Measurements from ENCODE around the gene ZNF385D.

ZNF385D gene

GRCh38 chr3:21750080-21750696 lies 822 bp downstream of the ZNF385D start:
- DNase-seq (ENCODE audit: low read depth in 4 of 4, low spot score in 1 of 4) = no peak

- no peak for DNase-seq (ENCODE audit: low read depth in 4 of 4, low spot score in 1 of 4)
These were observed 2.9 kb downstream of the ZNF385D start for GRCh38 chr3:21747966-21748555.

- DNase-seq (ENCODE audit: low read depth in 4 of 4, low spot score in 1 of 4) = no peak
These were observed 3.6 kb downstream of the ZNF385D start for GRCh38 chr3:21747376-21747775.

DNA sequence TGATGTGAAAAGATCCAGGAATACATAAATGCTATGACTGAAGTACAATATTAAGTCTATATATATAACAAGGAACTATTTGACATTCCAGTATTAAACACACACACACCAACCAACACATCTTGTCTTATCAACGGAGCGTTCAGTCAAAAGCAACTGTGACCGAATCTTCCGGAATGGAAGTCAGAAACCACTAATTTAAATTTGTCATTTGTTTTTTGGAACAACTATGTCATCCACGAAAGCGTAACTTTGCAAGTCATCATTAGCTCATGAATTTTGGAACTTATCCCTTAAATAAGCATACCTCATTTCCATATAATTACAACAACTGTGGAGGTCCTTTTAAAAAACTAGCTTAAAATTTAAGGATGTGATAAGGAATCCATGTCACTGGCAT lies 5.0 kb downstream of the ZNF385D start:
- no peak for DNase-seq (ENCODE audit: low read depth in 4 of 4, low spot score in 1 of 4)

DNA sequence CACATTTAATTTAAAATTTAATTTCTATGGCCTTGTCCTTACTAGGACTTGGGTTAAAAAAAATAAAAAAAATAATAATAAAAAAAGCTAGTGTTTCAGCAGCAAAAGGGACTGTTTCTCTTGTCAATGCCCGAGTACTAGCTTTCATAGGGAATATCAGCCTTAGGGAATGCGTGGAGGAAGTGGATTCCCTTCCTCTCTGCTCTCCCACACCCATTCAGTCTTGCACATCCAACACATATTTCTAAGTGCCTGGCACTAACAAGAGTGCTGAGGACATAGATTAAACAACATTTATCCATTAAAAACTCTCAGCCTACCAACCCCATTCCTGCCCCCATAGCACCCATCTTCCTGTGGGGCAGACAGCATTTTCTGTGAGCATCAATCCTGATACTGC lies 6.2 kb downstream of the ZNF385D start:
- DNase-seq (ENCODE audit: low read depth in 4 of 4, low spot score in 1 of 4) = no peak

DNA sequence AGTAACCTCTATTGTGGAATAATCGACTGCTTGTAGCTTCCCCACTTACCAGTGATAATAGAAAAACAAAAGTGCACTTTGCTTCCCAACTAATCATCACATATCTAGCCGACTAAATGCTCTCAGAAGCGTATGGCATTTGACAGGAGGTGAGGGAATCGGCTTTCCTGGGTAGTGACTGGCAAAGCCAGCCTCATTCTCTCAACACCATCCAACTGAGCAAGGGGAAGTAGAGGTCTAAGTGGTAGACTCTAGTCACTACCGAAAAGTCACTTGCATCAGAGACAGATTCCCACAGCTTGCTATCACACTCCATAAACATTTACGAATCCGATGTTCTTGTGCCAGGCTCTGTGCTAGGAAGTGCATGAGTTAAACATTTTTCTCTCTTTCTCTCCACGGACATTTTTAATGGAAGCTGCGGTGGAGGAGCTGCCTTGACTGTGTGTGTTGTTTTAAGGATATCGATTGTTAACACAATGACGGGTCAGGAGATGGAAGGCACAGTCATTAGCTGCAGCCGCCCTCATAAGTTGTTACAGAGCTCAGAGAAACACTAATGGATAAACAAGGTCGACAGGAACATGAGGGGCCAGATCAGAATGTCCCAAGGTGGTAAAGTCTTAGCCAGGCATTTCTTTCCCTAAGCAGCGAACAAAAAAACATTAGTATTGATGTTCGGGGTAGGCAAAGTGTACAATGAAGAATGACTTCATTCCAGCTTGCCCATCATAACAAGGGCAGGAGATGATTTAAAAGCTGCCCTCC lies 11.9 kb downstream of the ZNF385D start:
- no peak for DNase-seq (ENCODE audit: low read depth in 4 of 4, low spot score in 1 of 4)

GRCh38 chr3:21738283-21738682 lies 12.7 kb downstream of the ZNF385D start:
- no peak for DNase-seq (ENCODE audit: low read depth in 4 of 4, low spot score in 1 of 4)

DNA sequence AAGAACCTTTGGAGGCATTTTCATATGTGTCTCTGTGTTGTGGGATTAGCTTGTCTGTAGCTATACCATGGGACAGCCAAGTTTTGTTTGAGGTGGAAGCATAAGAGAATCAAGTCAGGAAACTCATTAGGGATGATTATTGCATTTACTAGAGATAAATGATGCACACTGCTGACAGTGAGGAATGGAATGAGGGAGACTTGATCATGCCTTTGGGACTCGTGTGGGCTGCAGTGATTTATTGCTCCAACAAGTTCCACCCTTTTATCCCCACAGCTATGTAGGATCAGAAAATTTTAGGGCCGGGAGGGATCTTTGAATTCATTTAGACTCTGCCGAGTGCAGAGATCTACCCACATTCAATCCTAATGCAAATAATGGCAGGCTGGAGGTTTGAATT lies 16.3 kb downstream of the ZNF385D start:
- no peak for DNase-seq (ENCODE audit: low read depth in 4 of 4, low spot score in 1 of 4)

DNA sequence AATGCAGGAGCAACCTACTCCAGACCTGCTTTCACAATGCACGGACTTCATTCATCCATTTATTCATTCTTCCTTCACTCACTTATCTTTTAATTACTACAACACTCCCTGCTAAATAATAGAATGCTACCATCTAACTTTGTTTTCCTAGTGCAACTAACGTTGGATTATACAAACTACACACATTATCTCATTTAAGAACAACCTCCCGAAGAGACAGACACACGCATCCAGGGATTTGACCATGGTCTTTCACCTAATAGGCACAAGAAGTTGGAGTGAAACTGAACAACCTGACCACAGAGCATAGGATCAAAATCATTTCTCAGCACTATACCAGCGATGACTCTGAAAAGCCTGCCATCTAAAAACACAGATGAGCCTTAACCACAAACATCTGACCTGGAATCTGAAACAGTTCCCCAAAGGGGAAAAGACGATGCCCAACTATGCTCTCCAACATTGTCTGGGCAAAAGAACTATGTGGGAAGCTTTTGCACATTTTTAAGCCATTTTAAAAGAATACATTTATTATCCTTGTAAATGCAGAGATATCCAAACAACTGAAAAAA lies 21.0 kb downstream of the ZNF385D start:
- no peak for DNase-seq (ENCODE audit: low read depth in 4 of 4, low spot score in 1 of 4)

- DNase-seq (ENCODE audit: low read depth in 4 of 4, low spot score in 1 of 4) = no peak
These were observed 21.7 kb downstream of the ZNF385D start for GRCh38 chr3:21729331-21729730.

- DNase-seq (ENCODE audit: low read depth in 4 of 4, low spot score in 1 of 4) = no peak
These were observed 28.2 kb downstream of the ZNF385D start for GRCh38 chr3:21722768-21723167.

GRCh38 chr3:21722301-21722700 lies 28.7 kb downstream of the ZNF385D start:
- no peak for DNase-seq (ENCODE audit: low read depth in 4 of 4, low spot score in 1 of 4)

DNA sequence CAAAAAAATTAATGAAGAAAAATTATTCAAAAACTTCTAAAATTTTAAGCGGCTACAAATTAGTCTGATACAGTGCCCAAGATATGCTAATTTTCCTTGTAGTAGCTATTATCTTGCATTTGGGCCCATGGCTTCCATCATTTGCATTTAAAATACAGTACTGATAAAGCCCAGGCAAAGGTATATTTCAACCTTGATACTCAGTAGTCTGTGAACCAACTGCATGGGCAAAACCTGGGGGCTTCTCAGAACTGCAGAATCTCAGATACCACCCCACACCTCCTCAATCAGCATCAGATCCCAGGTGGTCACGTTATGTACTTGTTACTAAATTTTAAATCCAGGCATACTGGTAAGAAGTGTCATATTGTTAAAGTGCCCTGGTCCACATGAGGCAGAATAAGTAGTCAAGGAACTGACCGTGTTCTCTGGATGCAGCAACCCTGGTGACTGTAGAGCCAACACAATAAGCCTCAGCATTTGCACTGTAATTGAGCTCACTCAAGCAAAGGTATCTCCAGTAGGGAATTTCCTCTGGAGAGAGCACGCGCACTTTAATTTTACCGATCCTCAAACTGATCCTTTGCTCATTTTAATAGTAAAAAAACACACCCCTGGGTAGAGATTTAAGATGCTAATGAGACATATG lies 31.9 kb downstream of the ZNF385D start:
- DNase-seq (ENCODE audit: low read depth in 4 of 4, low spot score in 1 of 4) = no peak

DNA sequence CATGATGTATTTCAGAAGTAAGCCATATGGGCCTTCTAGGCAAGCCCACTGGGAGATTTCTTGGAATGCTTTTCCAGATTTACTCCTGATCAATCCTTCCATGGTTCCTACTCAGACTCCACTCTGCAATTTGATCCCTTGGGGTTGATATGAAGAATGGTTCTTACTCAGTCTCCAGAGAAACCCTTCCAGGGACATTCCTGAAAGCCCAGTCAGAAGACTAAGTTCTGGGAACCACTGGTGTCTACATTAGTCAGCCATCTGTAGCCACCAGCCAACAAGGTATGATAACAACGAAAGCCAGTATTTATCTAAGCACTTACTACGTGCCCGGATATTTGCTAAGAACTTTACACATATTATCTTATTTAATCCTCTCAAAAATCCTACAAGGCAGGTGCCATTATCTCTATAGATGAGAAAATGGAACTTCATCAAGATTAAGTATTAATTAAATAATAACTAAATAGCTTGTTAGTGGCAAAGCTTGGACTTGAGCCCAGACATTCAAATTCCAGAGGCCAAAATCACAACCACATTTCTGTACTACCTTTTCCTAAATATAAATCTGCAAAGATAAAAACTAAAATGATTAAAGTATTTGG lies 32.7 kb downstream of the ZNF385D start:
- no peak for DNase-seq (ENCODE audit: low read depth in 4 of 4, low spot score in 1 of 4)

GRCh38 chr3:21715662-21716061 lies 35.3 kb downstream of the ZNF385D start:
- no peak for DNase-seq (ENCODE audit: low read depth in 4 of 4, low spot score in 1 of 4)

- DNase-seq (ENCODE audit: low read depth in 4 of 4, low spot score in 1 of 4) = no peak
These were observed 45.2 kb downstream of the ZNF385D start for GRCh38 chr3:21705769-21706168.

GRCh38 chr3:21704796-21705195 lies 46.2 kb downstream of the ZNF385D start:
- DNase-seq (ENCODE audit: low read depth in 4 of 4, low spot score in 1 of 4) = no peak

- no peak for DNase-seq (ENCODE audit: low read depth in 4 of 4, low spot score in 1 of 4)
These were observed 47.7 kb downstream of the ZNF385D start for GRCh38 chr3:21703291-21703690.

GRCh38 chr3:21697707-21698106 lies 53.3 kb downstream of the ZNF385D start:
- no peak for DNase-seq (ENCODE audit: low read depth in 4 of 4, low spot score in 1 of 4)

GRCh38 chr3:21694506-21694905 lies 56.5 kb downstream of the ZNF385D start:
- DNase-seq (ENCODE audit: low read depth in 4 of 4, low spot score in 1 of 4) = no peak

GRCh38 chr3:21691036-21691435 lies 60.0 kb downstream of the ZNF385D start:
- no peak for DNase-seq (ENCODE audit: low read depth in 4 of 4, low spot score in 1 of 4)
